ENCODE measurements around the gene MOB3A.

Gene MOB3A

GRCh38 chr19:2109046-2109864 is 13.1 kb upstream of the MOB3A start:
- H3K4me1 ChIP-seq = no peaks in the 10 kb centered on the region
- no peaks in the 10 kb centered on the region for H3K36me3 ChIP-seq (ENCODE audit: control insufficient read depth, insufficient read depth, low read length)

GRCh38 chr19:2108251-2109016 is 12.3 kb upstream of the MOB3A start:
- Histone ChIP-seq H3K9me3 (ENCODE audit: control insufficient read depth, low read length) (no peaks in the 10 kb centered on the region), H2AFZ (no peak overlapping the region), H3K79me2 (peaks cover 15% of the 10 kb centered on the region), H3K27me3 (ENCODE audit: control insufficient read depth, insufficient read depth, low read length) (no peaks in the 10 kb centered on the region), H3K4me3 (ENCODE audit: low read depth, low read length) (no peak overlapping the region), H3K4me1 (no peaks in the 10 kb centered on the region), H3K9ac (no peak overlapping the region), H3K36me3 (ENCODE audit: control insufficient read depth, insufficient read depth, low read length) (no peaks in the 10 kb centered on the region), H3K4me2 (ENCODE audit: low read length) (no peak overlapping the region), H3K27ac (no peak overlapping the region)
- TF ChIP-seq CTCF (IDR thresholded peaks at IDR 0.05) = no peak

More at GRCh38 chr19:2109046-2109864, 13.1 kb upstream of the MOB3A start:
- Histone ChIP-seq H3K27ac (no peak overlapping the region), H2AFZ (no peak overlapping the region), H3K9me3 (ENCODE audit: control insufficient read depth, low read length) (no peaks in the 10 kb centered on the region), H3K9ac (no peak overlapping the region), H3K4me3 (ENCODE audit: low read depth, low read length) (no peak overlapping the region), H3K4me2 (ENCODE audit: low read length) (no peak overlapping the region), H3K79me2 (peaks cover 8% of the 10 kb centered on the region), H3K27me3 (ENCODE audit: control insufficient read depth, insufficient read depth, low read length) (no peaks in the 10 kb centered on the region)
- no peak for TF ChIP-seq CTCF (IDR thresholded peaks at IDR 0.05)

- Histone ChIP-seq H2AFZ (no peak overlapping the region), H3K27ac (no peak overlapping the region), H3K4me3 (ENCODE audit: low read depth, low read length) (no peak overlapping the region), H3K36me3 (ENCODE audit: control insufficient read depth, insufficient read depth, low read length) (no peaks in the 10 kb centered on the region), H3K79me2 (peaks cover 24% of the 10 kb centered on the region), H3K9me3 (ENCODE audit: control insufficient read depth, low read length) (no peaks in the 10 kb centered on the region), H3K9ac (no peak overlapping the region), H3K4me2 (ENCODE audit: low read length) (no peak overlapping the region), H3K4me1 (no peaks in the 10 kb centered on the region), H3K27me3 (ENCODE audit: control insufficient read depth, insufficient read depth, low read length) (no peaks in the 10 kb centered on the region)
- TF ChIP-seq CTCF (IDR thresholded peaks at IDR 0.05) = no peak
These were observed 7.0 kb upstream of the MOB3A start for GRCh38 chr19:2103045-2103707.

GRCh38 chr19:2101417-2102335 is 5.5 kb upstream of the MOB3A start:
- Histone ChIP-seq H3K9me3 (ENCODE audit: control insufficient read depth, low read length) (no peaks in the 10 kb centered on the region), H3K36me3 (ENCODE audit: control insufficient read depth, insufficient read depth, low read length) (no peaks in the 10 kb centered on the region), H3K4me3 (ENCODE audit: low read depth, low read length) (no peak overlapping the region), H2AFZ (no peak overlapping the region), H3K79me2 (peaks cover 23% of the 10 kb centered on the region), H3K27ac (no peak overlapping the region), H3K4me2 (ENCODE audit: low read length) (no peak overlapping the region), H3K4me1 (no peaks in the 10 kb centered on the region), H3K27me3 (ENCODE audit: control insufficient read depth, insufficient read depth, low read length) (no peaks in the 10 kb centered on the region), H3K9ac (no peak overlapping the region)
- no peak for TF ChIP-seq CTCF (IDR thresholded peaks at IDR 0.05)

Data from parathyroid adenoma (tissue), 2 donors.